Right lobe of liver (tissue), 4 donors: ENCODE measurements around the gene SPATS2L.

ENCODE experiments used
- POLR2A ChIP-seq: fragments of 450-650 bp; IDR thresholded peaks from one replicate; pipeline ENCODE4 v1.6.1; 2017; ENCODE audit warnings: antibody characterized with exemption, mild to moderate bottlenecking
- TF ChIP-seq, protein P1 (sequence below), 4 donors: fragments of 200-600 bp in 3 of 4; fragments of 450-650 bp in 1 of 4; IDR thresholded peaks; one replicate each; pipeline versions ENCODE4 v1.5.1 to v1.8.0; 2016 to 2022; ENCODE audit warnings: antibody characterized with exemption in 4 of 4, mild to moderate bottlenecking in 2 of 4
- donor health status: DM: no; HTN: no; CAD: no.
- donor health status: DM: no; HTN: no; CAD: no.
- donor health status: DM: no; HTN: yes; CAD: no.

DNA sequence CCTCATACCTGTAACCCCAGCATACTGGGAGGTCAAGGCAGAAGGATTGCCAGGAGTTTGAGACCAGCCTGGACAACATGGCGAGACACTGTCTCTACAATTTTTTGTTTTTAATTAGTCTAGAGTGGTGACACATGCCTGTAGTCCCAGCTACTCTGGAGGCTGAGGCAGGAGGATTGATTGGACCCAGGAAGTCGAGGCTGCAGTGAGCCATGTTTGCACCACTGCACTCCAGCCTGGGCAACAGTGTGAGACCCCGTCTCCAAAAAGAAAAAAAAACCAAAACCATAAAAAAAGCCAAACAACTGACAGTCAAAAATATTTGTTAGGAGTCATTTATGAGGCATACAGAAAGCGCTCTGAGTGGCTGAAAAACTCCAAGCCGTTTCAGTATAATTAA lies 107.9 kb downstream of the SPATS2L start:
- no peak for TF ChIP-seq POLR2A
- TF ChIP-seq, protein P1, sequence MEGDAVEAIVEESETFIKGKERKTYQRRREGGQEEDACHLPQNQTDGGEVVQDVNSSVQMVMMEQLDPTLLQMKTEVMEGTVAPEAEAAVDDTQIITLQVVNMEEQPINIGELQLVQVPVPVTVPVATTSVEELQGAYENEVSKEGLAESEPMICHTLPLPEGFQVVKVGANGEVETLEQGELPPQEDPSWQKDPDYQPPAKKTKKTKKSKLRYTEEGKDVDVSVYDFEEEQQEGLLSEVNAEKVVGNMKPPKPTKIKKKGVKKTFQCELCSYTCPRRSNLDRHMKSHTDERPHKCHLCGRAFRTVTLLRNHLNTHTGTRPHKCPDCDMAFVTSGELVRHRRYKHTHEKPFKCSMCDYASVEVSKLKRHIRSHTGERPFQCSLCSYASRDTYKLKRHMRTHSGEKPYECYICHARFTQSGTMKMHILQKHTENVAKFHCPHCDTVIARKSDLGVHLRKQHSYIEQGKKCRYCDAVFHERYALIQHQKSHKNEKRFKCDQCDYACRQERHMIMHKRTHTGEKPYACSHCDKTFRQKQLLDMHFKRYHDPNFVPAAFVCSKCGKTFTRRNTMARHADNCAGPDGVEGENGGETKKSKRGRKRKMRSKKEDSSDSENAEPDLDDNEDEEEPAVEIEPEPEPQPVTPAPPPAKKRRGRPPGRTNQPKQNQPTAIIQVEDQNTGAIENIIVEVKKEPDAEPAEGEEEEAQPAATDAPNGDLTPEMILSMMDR (IDR thresholded peaks at IDR 0.05): no peak
